ENCODE measurements around the gene SYNE1. TPM values are rescaled to one million over a fixed set of nuclear protein-coding genes. Genes with fewer than 3 reads are reported as not detected.

SYNE1 gene
- total and polyA plus RNA-seq, 2 experiments from 2014 or later, result 17.6 to 59.9 TPM

DNA sequence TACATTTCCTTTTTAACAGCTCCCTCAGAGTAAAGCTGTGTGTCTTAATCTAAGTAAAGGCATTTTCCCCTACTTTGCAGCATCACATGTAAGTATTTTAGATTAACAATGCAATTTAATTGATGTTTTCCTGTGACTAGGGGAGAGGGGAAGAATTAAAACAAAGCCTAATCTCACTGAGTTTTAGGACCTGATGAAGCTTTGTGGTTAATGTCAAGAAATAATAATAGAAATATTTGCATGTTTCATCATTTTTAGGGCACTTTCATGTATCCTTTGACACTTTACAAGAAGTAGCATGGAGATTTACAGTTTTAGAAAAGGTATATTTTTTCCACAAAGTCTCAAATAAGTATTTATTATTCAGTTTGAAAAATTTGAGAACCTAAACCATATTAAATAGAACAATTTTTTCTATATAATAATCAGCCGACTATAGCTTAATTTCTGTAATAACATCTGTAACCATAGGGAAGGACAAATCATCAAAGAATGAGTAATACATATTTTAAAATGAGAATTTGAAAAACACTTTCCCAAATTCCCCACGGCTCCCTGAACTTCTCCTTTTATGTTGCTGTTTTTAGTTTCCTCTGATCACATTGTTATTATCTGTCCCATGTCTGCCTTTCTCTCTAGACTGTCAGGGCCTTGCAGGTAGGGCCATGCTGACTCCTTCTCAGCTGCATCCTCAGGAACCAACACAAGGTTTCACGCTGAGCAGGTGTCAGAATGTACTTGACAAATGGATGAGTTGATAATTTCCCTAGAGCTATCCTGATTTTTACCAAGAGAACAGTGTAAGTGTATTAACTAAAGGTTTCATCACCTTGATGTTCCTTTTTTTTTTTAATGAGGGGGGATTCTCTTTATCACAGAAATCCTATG is 338.1 kb downstream of the SYNE1 start:
- no peaks in the 10 kb centered on the region for H3K27me3 ChIP-seq
- no peaks in the 10 kb centered on the region for H3K9me3 ChIP-seq (ENCODE audit: low read depth)
- H3K27ac ChIP-seq, result no peak overlapping the region
- H3K4me3 ChIP-seq, result no peak overlapping the region
- H2AFZ ChIP-seq, result no peak overlapping the region
- H3K4me2 ChIP-seq, result no peak overlapping the region
- DNase-seq (ENCODE audit: low spot score), result no peak
- H3K9me2 ChIP-seq (replicated peaks; ENCODE audit: insufficient read depth), result no peaks in the 10 kb centered on the region
- 91% methylated on average over 3 of the region's 3 CpGs for WGBS (ENCODE audit: low lambda C conversion rate, missing lambda C conversion rate)
- peaks cover 16% of the 10 kb centered on the region for H3K4me1 ChIP-seq (ENCODE audit: insufficient read depth)
- peaks cover 7% of the 10 kb centered on the region for H3K79me2 ChIP-seq
- TF ChIP-seq EZH2 (IDR thresholded peaks at IDR 0.05; ENCODE audit: borderline replicate concordance) (no peak), EZH2phosphoT487 (IDR thresholded peaks at IDR 0.05; ENCODE audit: low read depth, severe bottlenecking, unreplicated experiment) (no peak)
- TF ChIP-seq, protein P1, sequence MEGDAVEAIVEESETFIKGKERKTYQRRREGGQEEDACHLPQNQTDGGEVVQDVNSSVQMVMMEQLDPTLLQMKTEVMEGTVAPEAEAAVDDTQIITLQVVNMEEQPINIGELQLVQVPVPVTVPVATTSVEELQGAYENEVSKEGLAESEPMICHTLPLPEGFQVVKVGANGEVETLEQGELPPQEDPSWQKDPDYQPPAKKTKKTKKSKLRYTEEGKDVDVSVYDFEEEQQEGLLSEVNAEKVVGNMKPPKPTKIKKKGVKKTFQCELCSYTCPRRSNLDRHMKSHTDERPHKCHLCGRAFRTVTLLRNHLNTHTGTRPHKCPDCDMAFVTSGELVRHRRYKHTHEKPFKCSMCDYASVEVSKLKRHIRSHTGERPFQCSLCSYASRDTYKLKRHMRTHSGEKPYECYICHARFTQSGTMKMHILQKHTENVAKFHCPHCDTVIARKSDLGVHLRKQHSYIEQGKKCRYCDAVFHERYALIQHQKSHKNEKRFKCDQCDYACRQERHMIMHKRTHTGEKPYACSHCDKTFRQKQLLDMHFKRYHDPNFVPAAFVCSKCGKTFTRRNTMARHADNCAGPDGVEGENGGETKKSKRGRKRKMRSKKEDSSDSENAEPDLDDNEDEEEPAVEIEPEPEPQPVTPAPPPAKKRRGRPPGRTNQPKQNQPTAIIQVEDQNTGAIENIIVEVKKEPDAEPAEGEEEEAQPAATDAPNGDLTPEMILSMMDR (IDR thresholded peaks at IDR 0.05; ENCODE audit: poor library complexity), result no peak
- no peaks in the 10 kb centered on the region for H3K36me3 ChIP-seq (replicated peaks; ENCODE audit: insufficient read depth, low read depth)
- H4K20me1 ChIP-seq (ENCODE audit: insufficient read depth, poor library complexity, severe bottlenecking), result no peaks in the 10 kb centered on the region

DNA sequence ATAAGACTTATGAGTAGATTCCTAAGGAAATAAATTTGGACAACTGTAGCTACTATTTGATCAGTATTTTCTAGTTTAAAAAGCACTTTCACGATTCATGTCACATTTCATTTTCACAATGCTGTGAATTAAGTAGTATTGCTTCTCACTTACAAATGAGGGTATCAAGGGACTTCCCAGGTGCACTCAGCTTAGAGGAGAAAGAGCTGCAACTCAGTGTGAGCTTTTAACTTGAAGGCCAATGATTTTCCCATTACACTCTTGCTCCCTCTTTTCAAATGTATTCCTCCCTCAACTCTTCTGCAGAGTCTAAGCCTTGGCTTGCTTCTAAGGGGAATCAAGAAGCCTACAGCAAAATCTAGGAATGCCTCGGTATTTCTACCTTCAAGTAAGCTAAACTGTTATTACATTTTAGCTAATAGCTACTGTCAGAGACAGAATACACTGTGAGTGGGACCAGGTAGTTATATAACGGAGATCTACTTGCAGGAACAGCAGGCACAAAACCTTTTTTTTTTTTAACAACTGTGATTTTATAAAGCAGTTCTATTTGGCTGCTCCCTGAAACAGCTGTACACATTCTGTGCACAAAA is 339.0 kb downstream of the SYNE1 start:
- WGBS (ENCODE audit: low lambda C conversion rate, missing lambda C conversion rate), result 84% methylated on average over 3 of the region's 3 CpGs
- Histone ChIP-seq H3K27ac (no peak overlapping the region), H3K4me1 (ENCODE audit: insufficient read depth) (peaks cover 16% of the 10 kb centered on the region), H3K36me3 (replicated peaks; ENCODE audit: insufficient read depth, low read depth) (no peaks in the 10 kb centered on the region), H4K20me1 (ENCODE audit: insufficient read depth, poor library complexity, severe bottlenecking) (no peaks in the 10 kb centered on the region), H3K27me3 (no peaks in the 10 kb centered on the region), H3K4me3 (no peak overlapping the region), H2AFZ (no peak overlapping the region), H3K4me2 (no peak overlapping the region), H3K9me3 (ENCODE audit: low read depth) (no peaks in the 10 kb centered on the region), H3K9me2 (replicated peaks; ENCODE audit: insufficient read depth) (no peaks in the 10 kb centered on the region), H3K79me2 (peaks cover 7% of the 10 kb centered on the region)
- TF ChIP-seq EZH2phosphoT487 (IDR thresholded peaks at IDR 0.05; ENCODE audit: low read depth, severe bottlenecking, unreplicated experiment), result no peak
- TF ChIP-seq, protein P1 (IDR thresholded peaks at IDR 0.05; ENCODE audit: poor library complexity), result no peak
- TF ChIP-seq EZH2 (IDR thresholded peaks at IDR 0.05; ENCODE audit: borderline replicate concordance), result no peak
- DNase-seq (ENCODE audit: low spot score), result no peak

DNA sequence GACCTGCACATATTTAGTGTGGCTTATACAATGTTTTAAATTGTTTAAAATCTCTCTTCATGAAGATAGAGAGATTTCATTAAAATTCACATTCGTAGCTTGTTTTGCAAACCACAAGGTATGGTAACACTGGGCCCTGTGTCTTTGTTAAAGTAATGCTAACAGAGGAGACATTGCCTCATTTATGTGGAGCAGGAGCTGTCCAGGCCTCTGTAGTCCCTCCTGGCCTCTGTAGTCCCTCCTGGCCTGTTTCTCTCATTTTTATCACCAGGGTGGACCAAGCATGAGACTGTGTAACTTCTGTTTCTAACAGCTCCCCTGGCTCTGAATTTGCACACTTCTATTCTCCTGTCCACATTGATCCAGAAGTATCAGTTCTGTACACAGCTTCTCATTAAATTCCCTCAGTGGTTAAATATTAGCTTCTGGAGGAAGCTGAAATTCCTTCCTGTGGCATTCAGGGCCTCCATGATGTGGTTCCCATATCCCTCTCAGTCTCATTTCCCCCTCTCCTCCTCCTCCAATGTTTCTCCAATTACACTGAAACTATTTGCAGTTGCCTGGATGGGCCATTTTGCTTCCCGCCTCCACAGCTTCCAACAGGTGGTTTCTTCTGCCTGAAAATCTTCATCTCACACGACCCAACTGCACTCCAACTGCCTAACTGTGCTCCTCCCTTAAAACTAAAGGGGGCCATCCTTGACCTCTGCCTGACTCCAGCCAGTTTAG is 340.4 kb downstream of the SYNE1 start:
- H2AFZ ChIP-seq, result no peak overlapping the region
- WGBS (ENCODE audit: low lambda C conversion rate, missing lambda C conversion rate), result 74% methylated on average over 3 of the region's 3 CpGs
- H3K4me2 ChIP-seq, result no peak overlapping the region
- H4K20me1 ChIP-seq (ENCODE audit: insufficient read depth, poor library complexity, severe bottlenecking), result no peaks in the 10 kb centered on the region
- no peaks in the 10 kb centered on the region for H3K27me3 ChIP-seq
- no peak overlapping the region for H3K4me3 ChIP-seq
- peak overlapping the region; percentile 7 for H3K27ac ChIP-seq
- H3K4me1 ChIP-seq (ENCODE audit: insufficient read depth), result peaks cover 11% of the 10 kb centered on the region
- H3K9me2 ChIP-seq (replicated peaks; ENCODE audit: insufficient read depth), result no peaks in the 10 kb centered on the region
- peaks cover 7% of the 10 kb centered on the region for H3K79me2 ChIP-seq
- no peak for DNase-seq (ENCODE audit: low spot score)
- H3K9me3 ChIP-seq (ENCODE audit: low read depth), result no peaks in the 10 kb centered on the region
- TF ChIP-seq, protein P1 (IDR thresholded peaks at IDR 0.05; ENCODE audit: poor library complexity), result no peak
- no peak for TF ChIP-seq EZH2 (IDR thresholded peaks at IDR 0.05; ENCODE audit: borderline replicate concordance)
- no peaks in the 10 kb centered on the region for H3K36me3 ChIP-seq (replicated peaks; ENCODE audit: insufficient read depth, low read depth)
